GM12801 (cell line): ENCODE measurements around the gene PDZRN3.

Experiments
- CTCF ChIP-seq: IDR thresholded peaks from one replicate; pipeline ENCODE4 v1.5.1; 2011; ENCODE audit warnings: control low read depth; ENCODE audit not compliant: insufficient read length; ENCODE audit errors: extremely low read depth

Gene PDZRN3

GRCh38 chr3:73661265-73661664 is 36.5 kb upstream of the PDZRN3 start:
- no peak for TF ChIP-seq CTCF

- no peak for TF ChIP-seq CTCF
Observed at GRCh38 chr3:73658227-73658626, 33.5 kb upstream of the PDZRN3 start.

GRCh38 chr3:73657186-73657585 is 32.4 kb upstream of the PDZRN3 start:
- TF ChIP-seq CTCF, result no peak

GRCh38 chr3:73656241-73656890 is 31.6 kb upstream of the PDZRN3 start:
- no peak for TF ChIP-seq CTCF

- no peak for TF ChIP-seq CTCF
Observed at GRCh38 chr3:73655197-73655596, 30.5 kb upstream of the PDZRN3 start.

GRCh38 chr3:73653877-73654276 is 29.1 kb upstream of the PDZRN3 start:
- TF ChIP-seq CTCF, result no peak

GRCh38 chr3:73653351-73653750 is 28.6 kb upstream of the PDZRN3 start:
- TF ChIP-seq CTCF, result no peak
